HepG2 (cell line): ENCODE data around the gene TNFSF12. TPM values are rescaled to one million over a fixed set of nuclear protein-coding genes. Genes with fewer than 3 reads are reported as not detected.

ENCODE experiments used
- EZH2 ChIP-seq: conservative IDR thresholded peaks from 2 replicates; pipeline ENCODE4 v1.6.1; 2012; ENCODE audit warnings: mild to moderate bottlenecking, low read depth, low read length, moderate library complexity
- GATAD2A ChIP-seq: IDR thresholded peaks from 2 replicates; pipeline ENCODE4 v1.6.1; 2016
- HOXA3 ChIP-seq: sonication (generic); formaldehyde crosslinking; IDR thresholded peaks from 2 replicates; pipeline ENCODE4 v1.5.0; 2020; ENCODE audit warnings: missing genetic modification reagents
- KDM2A ChIP-seq: sonication (generic); formaldehyde crosslinking; IDR thresholded peaks from 2 replicates; pipeline ENCODE4 v1.4.0; 2020; ENCODE audit warnings: low read depth, missing genetic modification reagents, borderline replicate concordance
- NFE2 ChIP-seq: sonication (generic); formaldehyde crosslinking; IDR thresholded peaks from 2 replicates; pipeline ENCODE4 v1.4.0; 2020; ENCODE audit warnings: missing genetic modification reagents
- NFKBIZ ChIP-seq: IDR thresholded peaks from 2 replicates; pipeline ENCODE4 v1.6.1; 2018; ENCODE audit warnings: missing genetic modification reagents, missing compliant biosample characterization
- NFRKB ChIP-seq: fragments of 450-650 bp; IDR thresholded peaks from 2 replicates; pipeline ENCODE4 v1.6.1; 2017
- NR2F2 ChIP-seq: IDR thresholded peaks from 2 replicates; pipeline ENCODE4 v1.6.1; 2012; ENCODE audit warnings: low read depth, inconsistent platforms, borderline replicate concordance
- PAXIP1 ChIP-seq: sonication (generic); formaldehyde crosslinking; conservative IDR thresholded peaks from 2 replicates; pipeline ENCODE4 v1.4.0; 2020; ENCODE audit warnings: mild to moderate bottlenecking, missing genetic modification reagents, moderate library complexity
- RAD21 ChIP-seq: fragments of 450-650 bp; formaldehyde crosslinking; IDR thresholded peaks from 2 replicates; pipeline ENCODE4 v1.5.0; 2020; ENCODE audit warnings: mild to moderate bottlenecking
- RFXAP ChIP-seq: sonication (generic); formaldehyde crosslinking; IDR thresholded peaks from 2 replicates; pipeline ENCODE4 v1.4.0; 2020; ENCODE audit warnings: missing genetic modification reagents, borderline replicate concordance
- SALL1 ChIP-seq: sonication (generic); formaldehyde crosslinking; IDR thresholded peaks from 2 replicates; pipeline ENCODE4 v1.8.0; 2022; ENCODE audit warnings: mild to moderate bottlenecking, missing genetic modification reagents
- SMAD9 ChIP-seq: sonication (generic); formaldehyde crosslinking; IDR thresholded peaks from 2 replicates; pipeline ENCODE4 v1.5.1; 2020; ENCODE audit warnings: mild to moderate bottlenecking, missing genetic modification reagents
- TEF ChIP-seq: sonication (generic); formaldehyde crosslinking; IDR thresholded peaks from 2 replicates; pipeline ENCODE4 v1.5.0; 2020; ENCODE audit warnings: missing genetic modification reagents
- TMF1 ChIP-seq: sonication (generic); formaldehyde crosslinking; IDR thresholded peaks from 2 replicates; pipeline ENCODE4 v1.8.1; 2022; ENCODE audit warnings: low read depth, missing genetic modification reagents
- U2AF1 ChIP-seq: fragments of 200-400 bp; formaldehyde crosslinking; optimal IDR thresholded peaks from 2 replicates; pipeline ENCODE3; 2017; ENCODE audit warnings: mild to moderate bottlenecking, low read depth, low read length
- ZFYVE20 ChIP-seq: sonication (generic); formaldehyde crosslinking; IDR thresholded peaks from 2 replicates; pipeline ENCODE4 v1.8.0; 2023; ENCODE audit warnings: low read depth, mild to moderate bottlenecking, moderate library complexity, missing genetic modification reagents, borderline replicate concordance
- ZNF276 ChIP-seq: sonication (generic); formaldehyde crosslinking; IDR thresholded peaks from 2 replicates; pipeline ENCODE4 v1.4.0; 2020; ENCODE audit warnings: mild to moderate bottlenecking, low read depth, missing genetic modification reagents
- ZNF331 ChIP-seq: sonication (generic); formaldehyde crosslinking; IDR thresholded peaks from 2 replicates; pipeline ENCODE4 v1.4.0; 2020; ENCODE audit warnings: missing genetic modification reagents
- ZNF484 ChIP-seq: sonication (generic); formaldehyde crosslinking; IDR thresholded peaks from 2 replicates; pipeline ENCODE4 v1.5.1; 2020; ENCODE audit warnings: mild to moderate bottlenecking, low read depth, missing genetic modification reagents, borderline replicate concordance
- ZNF720 ChIP-seq: sonication (generic); formaldehyde crosslinking; IDR thresholded peaks from 2 replicates; pipeline ENCODE4 v1.4.0; 2020; ENCODE audit warnings: missing genetic modification reagents
- ZNF770 ChIP-seq: sonication (generic); formaldehyde crosslinking; IDR thresholded peaks from 2 replicates; pipeline ENCODE4 v1.5.0; 2020; ENCODE audit warnings: mild to moderate bottlenecking, missing genetic modification reagents
- ZNF777 ChIP-seq: sonication (generic); formaldehyde crosslinking; IDR thresholded peaks from 2 replicates; pipeline ENCODE4 v1.4.0; 2020; ENCODE audit warnings: missing genetic modification reagents
- ZSCAN20 ChIP-seq: sonication (generic); formaldehyde crosslinking; IDR thresholded peaks from 2 replicates; pipeline ENCODE4 v1.4.0; 2020; ENCODE audit warnings: missing genetic modification reagents, mild to moderate bottlenecking, borderline replicate concordance
- polyA plus RNA-seq, 8 experiments: library from polyadenylated mRNA; depleted of rRNA in 3 of 8; stranded (reverse) in 7 of 8; unstranded in 1 of 8; fragments of >200 nt; fragmentation: Illumina TruSeq in 4 of 8; extraction: Trizol in 4 of 8; gene quantifications; 2 replicates each; pipeline versions ENCODE4 v1.2.1 to v1.2.3, GENCODE V29; 2011 to 2016; ENCODE audit warnings: low read depth in 4 of 8, missing spikeins in 1 of 8, mixed read lengths in 1 of 8; ENCODE audit not compliant: insufficient read depth in 1 of 8
- total RNA-seq, 5 experiments: library from RNA; depleted of rRNA; stranded (reverse); fragments of >200 nt; fragmentation: Illumina TruSeq; extraction: Trizol; gene quantifications; 2 replicates each; pipeline ENCODE4 v1.2.3, GENCODE V29; 2016; ENCODE audit warnings: low read depth in 1 of 5

TNFSF12 gene
- total and polyA plus RNA-seq, 2 of the 13 experiments (the other 11 are each of a cell fraction or from before 2014, with no cell fraction given): 0.93 to 7.2 TPM

GRCh38 chr17:7573324-7574080, 24.6 kb downstream of the TNFSF12 start (continued):
- TF ChIP-seq ZNF276 (no peak), NR2F2 (no peak), KDM2A (CRISPR knock-in tag) (peak; percentile 78), TEF (CRISPR knock-in tag) (no peak), NFRKB (no peak), NFKBIZ (CRISPR knock-in tag) (no peak; the same call in 1 of the 2 replicates), ZNF720 (CRISPR knock-in tag) (no peak), RFXAP (CRISPR knock-in tag) (no peak), GATAD2A (CRISPR knock-in tag) (no peak), U2AF1 (peak; percentile 95), TMF1 (CRISPR knock-in tag) (no peak), PAXIP1 (CRISPR knock-in tag) (peak; percentile 75), ZNF331 (CRISPR knock-in tag) (peak; percentile 31; the same call in 1 of the 2 replicates), SMAD9 (CRISPR knock-in tag) (no peak), NFE2 (no peak), ZNF484 (CRISPR knock-in tag) (no peak), EZH2 (no peak), ZFYVE20 (CRISPR knock-in tag) (no peak), RAD21 (CRISPR knock-in tag) (0 out of 2 replicates have a peak, but pooled peaks have one; percentile 38), HOXA3 (CRISPR knock-in tag) (peak; percentile 80; the same call in 1 of the 2 replicates), ZNF770 (CRISPR knock-in tag) (no peak), SALL1 (peak; percentile 83), ZNF777 (CRISPR knock-in tag) (peak; percentile 28; the same call in 1 of the 2 replicates), ZSCAN20 (no peak)
